Panc1 (cell line): Measurements from ENCODE around the gene SLC5A11. TPM values are rescaled to one million over a fixed set of nuclear protein-coding genes. Genes with fewer than 3 reads are reported as not detected.

ENCODE experiments used
- ATAC-seq: fragments of 200-7000 bp; cut with Tn5 transposase; 2 replicates; pipeline ENCODE4 v1.9.1; 2020; ENCODE audit warnings: mild to moderate bottlenecking, moderate library complexity
- BruUV-seq: library from RNA; stranded (reverse); fragments of 400-500 nt; replicated peaks from 2 replicates; lab custom pipeline; 2021; lab: Mats Ljungman, UMichigan
- CTCF ChIA-PET: fragments of 300-600 bp; sonication (Branson Sonifier 250); formaldehyde crosslinking; loops from one replicate; lab custom pipeline; 2022; ENCODE audit warnings: antibody characterized with exemption; lab: Charles Lee
- POLR2A ChIA-PET: fragments of 300-600 bp; sonication (Branson Sonifier 250); formaldehyde crosslinking; loops from one replicate; lab custom pipeline; 2022; ENCODE audit warnings: antibody characterized with exemption; lab: Charles Lee
- DNase-seq: peaks from one replicate; pipeline ENCODE4 v3.0.0-alpha.2; 2010; ENCODE audit warnings: low read depth, low spot score
- H3K27ac ChIP-seq: 2 replicates; pipeline ENCODE4 v1.5.1; 2011; ENCODE audit warnings: mild to moderate bottlenecking, low read length, inconsistent platforms
- H3K27me3 ChIP-seq: fragments of 200-500 bp; sonication (Bioruptor generic); 2 replicates; pipeline ENCODE4 v1.6.0; 2014; ENCODE audit warnings: low read length, inconsistent platforms; ENCODE audit not compliant: control insufficient read depth, insufficient read depth
- H3K36me3 ChIP-seq: fragments of 200-500 bp; sonication (Bioruptor generic); 2 replicates; pipeline ENCODE4 v1.5.1; 2014; ENCODE audit warnings: inconsistent platforms, mild to moderate bottlenecking, low read length, moderate library complexity; ENCODE audit not compliant: control insufficient read depth, insufficient read depth
- H3K4me1 ChIP-seq: 2 replicates; pipeline ENCODE4 v1.5.1; 2011; ENCODE audit warnings: inconsistent platforms, mild to moderate bottlenecking, low read length, moderate library complexity; ENCODE audit not compliant: control insufficient read depth, insufficient read depth
- H3K4me3 ChIP-seq, 2 experiments: 2 replicates each; pipeline ENCODE4 v1.5.1; 2011 to 2012; ENCODE audit warnings: low read depth in 2 of 2, low read length in 2 of 2, mild to moderate bottlenecking in 2 of 2, inconsistent platforms in 1 of 2, moderate library complexity in 1 of 2
- H3K9me3 ChIP-seq: fragments of 200-500 bp; sonication (Bioruptor generic); 2 replicates; pipeline ENCODE4 v1.5.1; 2014; ENCODE audit warnings: low read depth, mild to moderate bottlenecking, inconsistent platforms, low read length, moderate library complexity; ENCODE audit not compliant: control insufficient read depth, insufficient read depth
- CTCF ChIP-seq: fragments of 450-650 bp; IDR thresholded peaks from 2 replicates; pipeline ENCODE4 v1.5.1; 2017; ENCODE audit warnings: mild to moderate bottlenecking
- POLR2AphosphoS5 ChIP-seq: IDR thresholded peaks from 2 replicates; pipeline ENCODE4 v1.6.1; 2012; ENCODE audit warnings: mild to moderate bottlenecking, low read depth, low read length, moderate library complexity
- REST ChIP-seq, 2 experiments: IDR thresholded peaks; 2 replicates each; pipeline ENCODE4 v1.6.1; 2011 to 2012; ENCODE audit warnings: low read depth in 2 of 2, control low read depth in 1 of 2, low read length in 1 of 2, mild to moderate bottlenecking in 1 of 2, moderate library complexity in 1 of 2; ENCODE audit not compliant: insufficient read depth in 1 of 2
- SIN3A ChIP-seq: IDR thresholded peaks from 2 replicates; pipeline ENCODE4 v1.6.1; 2012; ENCODE audit warnings: low read depth, mild to moderate bottlenecking, low read length, moderate library complexity, borderline replicate concordance; ENCODE audit not compliant: insufficient read depth
- TCF7L2 ChIP-seq: IDR thresholded peaks from 2 replicates; pipeline ENCODE4 v1.6.1; 2011; ENCODE audit warnings: mild to moderate bottlenecking, low read depth, low read length, inconsistent platforms
- in situ Hi-C: cut with HindIII; loops from 2 replicates; pipeline ENCODE4 v1.10.0; 2016; ENCODE audit warnings: low sequenced_read_pairs, low pct_unique_long_range_greater_than_20kb
- intact Hi-C: fragments of 100-400 bp; cut with micrococcal nuclease; formaldehyde crosslinking; loops from one replicate; pipeline ENCODE4 v1.10.0; 2022; ENCODE audit not compliant: unreplicated experiment
- total RNA-seq: library from RNA; stranded (reverse); gene quantifications from one replicate; pipeline ENCODE4 v1.2.1, GENCODE V29; 2021; ENCODE audit not compliant: unreplicated experiment

Gene SLC5A11
- total RNA-seq, 1 experiment from 2014 or later, result 0.13 TPM

- no TSS peak for BruUV-seq
- Histone ChIP-seq H3K9me3 (no peaks in the 10 kb centered on the region), H3K4me3 (no peak overlapping the region), H3K4me1 (no peaks in the 10 kb centered on the region), H3K27ac (no peak overlapping the region), H3K27me3 (no peaks in the 10 kb centered on the region), H3K36me3 (no peaks in the 10 kb centered on the region)
- DNase-seq, result no peak
- ChIA-PET POLR2A (no interaction called here), CTCF (no interaction called here)
- no peak for TF ChIP-seq CTCF
- intact Hi-C loops, result no loop called here
- no peak for ATAC-seq
- in situ Hi-C loops, result no loop called here
Observed at GRCh38 chr16:24875466-24875865, 29.7 kb downstream of the SLC5A11 start.

- no peak for ATAC-seq
- Histone ChIP-seq H3K4me1 (no peaks in the 10 kb centered on the region), H3K27me3 (no peaks in the 10 kb centered on the region), H3K27ac (no peak overlapping the region), H3K36me3 (no peaks in the 10 kb centered on the region), H3K4me3 (no peak overlapping the region), H3K9me3 (no peaks in the 10 kb centered on the region)
- POLR2A ChIA-PET, result no interaction called here
- no TSS peak for BruUV-seq
- in situ Hi-C loops, result no loop called here
- intact Hi-C loops, result no loop called here
- no peak for DNase-seq
- no peak for TF ChIP-seq TCF7L2
- TF ChIP-seq REST (IDR thresholded peaks at IDR 0.05; ENCODE audit: insufficient read depth in 1 of 2, low read depth in 2 of 2, low read length in 1 of 2), result no peak
- TF ChIP-seq CTCF, result no peak
- no peak for TF ChIP-seq POLR2AphosphoS5
- no peak for TF ChIP-seq SIN3A
- CTCF ChIA-PET, result interaction anchor here (0.6 kb wide), 2 partner anchors 35 to 254 kb away, joined by 3 read pairs; no protein-coding TSS in a partner anchor
Observed at GRCh38 chr16:24876231-24876630, 30.5 kb downstream of the SLC5A11 start.
